IPS-18c (cell line): ENCODE results near the gene DNAJB4.
"Not testable (repeated sequence)": the region's sequence is repeated elsewhere in the genome, so short reads cannot be mapped to it uniquely, and the experiment has no call there.

Experiments
- H3K4me3 ChIP-seq: 2 replicates; pipeline ENCODE4 v1.7.0; 2013; ENCODE audit warnings: low read depth, mild to moderate bottlenecking, low read length, moderate library complexity; ENCODE audit not compliant: insufficient read depth
- H3K9me3 ChIP-seq: one replicate; pipeline ENCODE4 v1.6.1; 2013; ENCODE audit warnings: mild to moderate bottlenecking, low read length, moderate library complexity; ENCODE audit not compliant: control insufficient read depth, insufficient read depth

DNAJB4 gene

DNA sequence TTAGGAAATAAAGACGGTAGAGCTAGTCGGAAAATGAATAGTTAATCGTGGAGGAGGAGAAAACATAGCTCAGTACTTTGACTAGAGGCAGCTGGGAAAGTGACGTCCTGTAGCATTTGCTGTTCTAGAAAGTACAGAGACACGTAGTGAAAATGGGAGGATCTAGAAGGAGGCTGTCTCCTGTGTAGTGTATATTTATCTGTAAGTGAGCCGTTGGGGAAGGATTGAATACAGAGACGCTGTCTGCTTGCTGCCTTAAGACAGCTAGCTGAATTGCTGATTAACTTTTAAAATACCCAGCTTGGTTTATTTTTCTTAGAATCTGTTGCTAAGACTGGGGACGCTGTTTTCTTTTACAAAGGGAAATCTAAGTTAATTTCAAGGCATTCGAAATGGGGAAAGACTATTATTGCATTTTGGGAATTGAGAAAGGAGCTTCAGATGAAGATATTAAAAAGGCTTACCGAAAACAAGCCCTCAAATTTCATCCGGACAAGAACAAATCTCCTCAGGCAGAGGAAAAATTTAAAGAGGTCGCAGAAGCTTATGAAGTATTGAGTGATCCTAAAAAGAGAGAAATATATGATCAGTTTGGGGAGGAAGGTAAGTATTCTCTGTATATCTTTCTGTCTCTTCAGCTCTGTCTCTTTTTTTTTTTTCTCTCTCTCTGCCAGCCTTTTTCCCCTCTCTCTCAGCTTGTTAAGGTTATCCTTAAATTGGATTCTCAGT is at the start of gene DNAJB4:
Gene DNAJB4 (plus strand): TSS at position 221 of the 729 bp plus-strand sequence. CDS start 172 bp downstream, at position 393.
- Histone ChIP-seq H3K4me3 (peak within 1 kb of the TSS; percentile 26; the same call in 1 of the 2 replicates), H3K9me3 (no peaks in the 10 kb centered on the region)

DNA sequence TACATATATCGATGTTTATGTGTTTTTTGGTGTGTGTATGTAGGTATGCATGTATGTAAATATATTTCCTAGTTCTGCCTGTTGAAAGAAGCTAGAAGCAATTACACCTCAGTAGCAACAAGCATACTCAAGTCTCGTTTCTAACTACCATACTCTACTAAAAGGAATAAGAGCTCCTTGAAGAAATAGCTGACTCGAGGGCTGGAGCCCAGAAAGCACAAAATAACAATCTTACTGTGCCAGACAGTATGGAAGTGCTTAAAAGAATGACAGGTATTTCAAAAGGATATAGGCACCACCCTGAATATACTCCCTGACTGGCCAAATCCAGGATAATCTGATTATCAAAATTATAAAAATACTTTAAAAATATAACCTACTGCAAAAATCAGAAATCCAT is 49.0 kb upstream of the DNAJB4 start:
- Histone ChIP-seq H3K9me3 (no peaks in the 10 kb centered on the region), H3K4me3 (no peak overlapping the region)

DNA sequence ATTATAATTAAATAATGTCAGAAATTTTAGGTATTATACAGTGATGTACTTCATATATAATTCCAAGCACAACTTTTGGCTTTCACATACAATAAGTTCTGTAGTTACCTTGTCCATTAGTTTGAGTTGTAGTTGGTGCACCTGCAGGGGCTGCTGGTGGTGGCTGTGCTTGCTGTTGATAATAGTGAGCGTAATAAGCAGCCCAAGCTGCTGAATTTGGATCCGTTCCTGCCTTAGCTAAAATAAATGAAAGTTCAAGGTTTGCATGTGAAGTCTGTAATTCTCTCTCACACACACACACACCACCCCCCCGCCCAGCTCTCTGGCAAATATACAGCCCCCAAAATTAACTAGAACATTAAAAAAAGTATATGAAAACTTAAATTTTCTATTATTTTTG is 48.3 kb upstream of the DNAJB4 start:
- H3K9me3 ChIP-seq, result no peaks in the 10 kb centered on the region

DNA sequence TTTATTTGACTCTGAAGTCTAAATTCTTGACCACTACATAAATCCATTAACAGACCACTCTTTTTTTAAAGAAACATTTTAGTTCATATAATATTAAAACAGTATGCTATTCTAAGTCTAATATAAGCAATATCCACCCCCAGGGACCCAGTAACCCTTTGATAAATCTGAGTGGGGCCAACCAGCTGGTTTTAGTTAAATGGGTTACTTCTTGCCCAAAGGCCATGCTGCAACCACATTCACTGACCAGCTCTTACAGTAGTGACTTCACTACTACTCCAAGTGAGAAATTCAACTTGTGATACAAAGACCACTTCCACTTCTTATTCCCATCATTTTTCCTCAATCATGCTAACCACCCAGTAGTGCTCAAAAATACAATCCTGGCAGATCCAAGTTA is 46.3 kb upstream of the DNAJB4 start:
- H3K9me3 ChIP-seq, result no peaks in the 10 kb centered on the region
- no peak overlapping the region for H3K4me3 ChIP-seq

More for the DNA sequence above, 48.3 kb upstream of the DNAJB4 start:
- H3K4me3 ChIP-seq, result no peak overlapping the region

DNA sequence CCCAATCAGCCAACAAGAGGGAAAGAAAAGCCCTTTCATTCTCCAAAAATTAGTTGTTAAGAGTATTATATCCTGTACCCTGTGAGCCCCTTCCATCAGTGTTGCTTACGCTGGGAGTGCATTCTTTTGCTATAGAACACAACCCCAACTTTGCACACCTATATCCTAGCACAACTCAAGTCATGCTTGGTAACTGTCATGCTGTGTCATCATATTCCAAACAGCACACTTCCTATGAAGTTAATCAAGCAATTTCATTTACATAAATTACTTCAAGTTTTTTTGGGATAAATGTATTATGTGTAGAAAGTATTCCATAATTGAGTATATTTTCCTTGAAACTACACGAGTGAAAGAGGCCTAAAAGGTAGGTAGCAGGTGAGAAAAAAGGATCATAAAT is 45.9 kb upstream of the DNAJB4 start:
- no peak overlapping the region for H3K4me3 ChIP-seq
- no peaks in the 10 kb centered on the region for H3K9me3 ChIP-seq

DNA sequence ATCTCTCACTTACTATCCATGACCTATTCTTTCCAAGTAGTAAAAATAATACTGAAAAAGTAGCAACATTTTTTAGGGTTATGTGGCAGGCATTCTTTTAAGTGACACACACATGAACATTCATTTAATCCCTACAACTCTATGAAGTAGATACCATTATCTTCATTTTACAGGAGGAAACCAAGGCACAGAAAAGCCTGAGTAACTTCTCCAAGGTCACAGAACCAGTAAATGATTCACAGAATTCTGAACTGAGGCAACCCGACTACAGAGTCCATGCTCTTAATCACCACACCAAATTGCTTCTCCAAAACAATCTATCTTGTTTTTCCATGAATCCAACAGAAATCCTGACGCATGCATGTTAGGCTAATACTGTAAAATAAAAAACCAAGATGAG is 43.3 kb upstream of the DNAJB4 start:
- no peak overlapping the region for H3K4me3 ChIP-seq
- no peaks in the 10 kb centered on the region for H3K9me3 ChIP-seq

DNA sequence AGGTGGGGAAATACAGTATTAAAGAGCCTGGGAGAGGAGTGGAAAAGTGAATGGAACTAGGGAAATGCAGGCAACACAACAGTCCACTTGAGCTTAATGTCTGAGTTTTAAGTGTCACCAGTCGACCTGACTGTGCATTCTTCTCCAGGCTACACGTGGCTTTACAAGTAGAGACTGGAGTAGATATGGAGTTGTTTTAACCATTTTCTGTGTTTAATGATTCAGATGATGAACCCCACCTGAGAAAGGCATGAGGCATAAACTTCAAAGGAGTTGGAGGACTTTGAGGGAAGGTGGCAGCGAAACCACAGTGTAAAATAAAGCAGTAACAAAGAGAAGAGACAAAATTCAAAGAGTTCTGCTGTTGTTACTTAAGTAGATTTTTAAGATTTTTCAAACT is 38.4 kb upstream of the DNAJB4 start:
- Histone ChIP-seq H3K4me3 (no peak overlapping the region), H3K9me3 (no peaks in the 10 kb centered on the region)

DNA sequence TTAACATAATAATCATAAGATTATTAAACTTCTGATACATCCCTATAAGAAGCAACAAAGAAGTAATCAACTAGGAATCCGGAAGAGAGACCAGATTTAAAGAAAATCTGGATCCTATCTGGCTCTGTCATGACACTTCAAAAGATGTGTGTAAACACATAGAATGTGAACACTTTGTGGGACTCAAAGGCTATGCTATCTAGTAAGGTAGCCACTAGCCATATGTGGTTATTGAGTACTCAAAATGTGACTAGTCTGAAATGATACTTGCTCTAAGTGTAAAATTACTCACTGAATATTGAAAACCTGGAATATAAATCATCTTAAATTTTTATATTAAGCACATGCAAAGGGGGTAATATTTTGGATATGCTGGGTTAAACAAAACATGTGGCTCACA is 34.5 kb upstream of the DNAJB4 start:
- Histone ChIP-seq H3K9me3 (no peaks in the 10 kb centered on the region), H3K4me3 (no peak overlapping the region)

DNA sequence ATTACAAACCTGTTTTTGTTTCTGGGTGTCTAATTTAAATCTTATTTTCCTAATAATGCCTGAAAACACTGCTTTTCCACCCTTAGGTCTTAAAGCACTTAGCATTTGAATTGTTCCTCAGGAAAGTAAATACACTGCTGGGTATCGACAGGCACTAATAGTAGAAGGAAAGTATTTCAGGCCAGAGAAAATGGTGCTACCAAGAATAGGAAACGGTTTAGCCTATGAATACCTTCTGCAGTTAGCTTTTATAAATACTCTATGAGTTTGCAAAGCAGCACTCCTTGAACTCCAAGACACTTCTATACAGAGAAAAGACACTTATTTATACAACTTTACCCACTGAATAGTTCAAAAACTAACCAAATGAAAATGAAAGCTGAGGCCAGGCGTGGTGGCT is 32.7 kb upstream of the DNAJB4 start:
- no peaks in the 10 kb centered on the region for H3K9me3 ChIP-seq
- H3K4me3 ChIP-seq, result no peak overlapping the region

DNA sequence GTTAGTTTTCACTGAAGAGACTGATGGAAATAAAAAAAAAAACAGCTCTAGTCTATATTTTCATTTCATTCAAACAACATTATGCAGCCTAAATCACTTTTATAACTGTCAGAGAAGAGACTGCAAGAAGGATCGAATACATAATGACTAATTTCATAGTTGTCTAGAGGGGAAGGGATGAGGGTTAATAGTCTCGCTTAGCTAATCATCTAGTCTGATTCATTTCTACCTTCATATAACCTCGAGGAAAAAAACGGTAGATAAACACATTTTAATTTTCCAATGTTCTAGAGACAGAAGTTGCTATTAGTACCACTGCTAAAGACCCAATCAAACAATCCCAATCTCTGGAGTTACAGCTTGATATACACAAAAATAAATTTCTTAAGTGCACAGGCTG is 29.4 kb upstream of the DNAJB4 start:
- no peaks in the 10 kb centered on the region for H3K9me3 ChIP-seq
- H3K4me3 ChIP-seq, result no peak overlapping the region; the same call in 1 of the 2 replicates

DNA sequence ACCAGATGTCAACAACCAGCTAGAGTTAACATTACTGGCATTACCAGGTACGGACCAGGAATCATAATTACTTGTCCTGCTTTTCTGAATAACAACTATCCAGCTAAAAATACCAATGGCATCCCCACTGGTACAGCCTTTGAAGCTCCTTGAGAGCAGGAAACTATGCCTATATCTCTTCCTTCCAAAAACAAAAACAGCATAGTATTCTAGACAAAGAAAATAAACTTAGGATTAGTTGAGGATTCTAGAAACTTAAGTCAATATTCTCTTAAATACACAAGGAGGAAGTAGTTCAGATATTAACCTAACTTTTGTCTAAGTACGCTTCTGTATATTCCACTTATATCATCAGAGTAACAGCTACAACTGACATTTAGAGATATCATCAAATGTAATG is 28.8 kb upstream of the DNAJB4 start:
- Histone ChIP-seq H3K9me3 (no peaks in the 10 kb centered on the region), H3K4me3 (no peak overlapping the region)

DNA sequence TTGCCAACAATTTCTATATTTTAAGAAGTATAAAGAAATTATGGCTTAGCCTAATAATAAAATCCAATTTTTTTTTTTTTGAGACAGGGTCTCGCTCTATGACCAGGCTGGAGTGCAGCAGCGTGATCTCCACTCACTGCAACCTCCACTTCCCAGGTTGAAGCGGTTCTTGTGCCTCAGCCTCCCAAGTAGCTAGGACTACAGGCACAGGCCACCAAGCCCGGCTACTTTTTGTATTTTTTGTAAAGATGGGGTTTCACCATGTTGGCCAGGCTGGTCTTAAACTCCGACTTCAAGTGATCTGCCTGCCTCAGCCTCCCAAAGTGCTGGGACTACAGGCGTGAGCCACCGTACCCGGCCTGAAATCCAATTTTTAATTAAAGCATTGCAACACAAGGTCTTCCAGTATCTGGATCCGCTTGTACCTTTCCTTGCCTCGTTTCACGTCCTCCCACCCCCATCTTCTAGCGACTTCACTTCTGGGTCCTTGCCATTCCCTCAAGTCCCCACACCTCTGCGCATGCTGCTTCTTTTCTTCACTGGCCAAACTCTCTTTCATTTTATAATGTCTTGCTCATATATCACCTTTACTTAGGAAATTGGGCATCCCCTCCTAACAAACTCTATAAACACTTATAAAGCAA is 28.2 kb upstream of the DNAJB4 start:
- peak overlapping the region; percentile 98 for H3K4me3 ChIP-seq
- no peaks in the 10 kb centered on the region for H3K9me3 ChIP-seq

DNA sequence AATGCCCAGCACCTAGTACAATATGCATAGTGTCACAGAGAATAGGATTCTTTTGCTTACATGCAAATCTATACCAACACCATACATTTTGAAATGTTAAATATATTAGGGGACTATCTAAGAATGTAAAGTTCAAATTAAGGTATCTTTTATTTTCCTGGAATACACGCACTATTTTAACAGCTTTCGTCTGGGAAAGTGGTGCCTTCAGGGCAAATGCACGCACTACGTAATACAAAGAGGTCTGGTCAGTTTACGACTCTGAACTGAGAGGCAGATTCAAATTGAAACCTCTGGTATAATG is 26.8 kb upstream of the DNAJB4 start:
- Histone ChIP-seq H3K9me3 (no peaks in the 10 kb centered on the region), H3K4me3 (peak overlapping the region; percentile 98)

DNA sequence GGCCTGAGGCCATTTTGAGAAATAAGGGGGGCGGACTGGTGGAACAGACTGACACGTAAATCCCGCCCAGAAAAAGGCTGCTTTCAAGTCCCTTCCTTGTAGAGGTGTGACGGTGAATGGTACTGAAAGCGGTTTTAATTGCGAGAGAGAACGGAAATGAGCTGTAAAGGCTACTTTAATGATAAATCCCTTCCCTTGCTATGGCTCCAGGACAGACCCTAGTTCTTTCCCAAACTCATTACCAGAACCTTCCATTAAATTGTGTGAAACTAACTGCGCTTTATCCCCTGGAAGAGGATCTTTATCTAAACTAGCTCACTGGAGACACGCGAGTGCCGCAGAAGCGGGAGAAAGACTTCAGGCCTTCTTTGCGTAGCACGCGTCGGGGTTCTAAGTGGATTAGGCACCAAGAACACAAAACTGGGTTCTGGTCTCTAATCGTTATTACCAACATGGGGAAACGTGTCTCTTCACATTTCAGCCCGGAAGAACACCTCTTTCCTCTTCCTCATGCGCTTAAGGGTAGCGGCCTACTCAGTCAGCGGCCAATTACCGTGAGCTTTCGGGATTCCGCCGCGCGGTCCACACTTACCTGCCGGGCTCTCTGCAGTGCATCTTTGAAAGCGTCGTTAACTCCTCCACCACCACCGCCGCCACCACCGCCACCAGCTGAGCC is 26.3 kb upstream of the DNAJB4 start:
- Histone ChIP-seq H3K9me3 (no peaks in the 10 kb centered on the region), H3K4me3 (peak overlapping the region; percentile 98)

DNA sequence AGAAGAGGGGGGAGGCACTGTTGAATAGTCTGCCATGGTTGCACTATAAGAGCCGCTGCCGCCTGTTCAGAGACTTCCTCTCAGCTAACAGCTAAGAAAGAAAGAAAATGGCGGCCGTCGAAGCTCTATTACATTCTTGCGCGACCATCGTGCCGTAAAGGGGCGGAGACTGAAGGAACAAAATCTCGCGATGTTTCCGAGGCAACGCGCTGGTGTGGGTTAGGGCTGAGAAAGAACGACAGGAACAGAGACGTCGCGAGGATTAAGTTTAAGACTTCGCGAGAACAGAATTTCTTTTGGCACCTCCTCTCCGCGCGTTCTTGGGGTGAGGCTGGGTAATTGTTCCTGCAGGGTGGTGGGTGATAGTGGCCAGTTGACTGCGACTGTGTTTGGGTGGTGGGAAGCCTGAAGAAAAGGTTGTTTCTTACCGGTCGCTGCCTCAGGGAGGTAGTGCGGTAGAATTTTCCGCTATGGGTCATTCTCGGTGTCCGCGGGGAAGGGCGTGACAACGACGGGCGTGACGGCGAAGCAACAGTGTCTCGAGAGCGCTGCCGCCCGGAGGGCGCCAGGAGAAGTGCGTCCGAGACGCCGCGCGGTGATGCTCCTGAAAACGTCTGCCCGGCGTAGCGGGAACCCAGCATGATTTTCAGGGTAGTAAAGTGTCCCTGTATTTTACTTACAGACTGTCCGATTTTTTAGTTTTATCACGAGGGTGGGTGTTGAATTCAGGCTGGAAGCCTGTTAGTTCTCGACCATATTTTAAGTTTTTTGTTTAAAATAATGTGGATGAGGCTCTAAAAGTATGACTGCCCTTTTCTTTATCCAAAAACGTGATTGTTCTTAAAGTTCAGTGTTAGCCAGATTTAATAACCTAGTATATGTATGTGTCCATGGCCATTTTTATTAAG is 25.5 kb upstream of the DNAJB4 start, which contains the start of gene FUBP1:
Gene FUBP1 (minus strand): TSS at position 104 of the 908 bp plus-strand sequence. CDS start 68 bp downstream, at position 36.
- Histone ChIP-seq H3K9me3 (no peaks in the 10 kb centered on the region), H3K4me3 (peak within 1 kb of the TSS; percentile 98)

DNA sequence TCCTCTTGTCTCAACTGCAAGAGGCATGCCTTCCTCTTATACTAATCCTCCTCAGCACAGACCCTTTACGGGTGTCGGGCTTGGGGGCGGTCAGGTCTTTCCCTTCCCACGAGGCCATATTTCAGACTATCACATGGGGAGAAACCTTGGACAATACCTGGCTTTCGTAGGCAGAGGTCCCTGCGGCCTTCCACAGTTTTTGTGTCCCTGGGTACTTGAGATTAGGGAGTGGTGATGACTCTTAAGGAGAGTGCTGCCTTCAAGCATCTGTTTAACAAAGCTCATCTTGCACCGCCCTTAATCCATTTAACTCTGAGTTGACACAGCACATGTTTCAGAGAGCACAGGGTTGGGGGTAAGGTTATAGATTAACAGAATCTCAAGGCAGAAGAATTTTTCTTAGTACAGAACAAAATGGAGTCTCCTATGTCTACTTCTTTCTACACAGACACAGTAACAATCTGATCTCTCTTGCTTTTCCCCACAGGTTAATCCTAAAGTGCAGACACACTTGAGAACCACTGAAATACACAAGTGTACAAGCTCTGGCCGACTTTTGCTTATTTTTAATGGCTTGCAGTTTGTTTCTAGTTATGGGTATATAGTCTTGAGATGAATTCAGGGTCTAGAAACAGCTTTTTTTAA is 21.3 kb upstream of the DNAJB4 start:
- not testable (repeated sequence) for H3K9me3 ChIP-seq, H3K4me3 ChIP-seq

DNA sequence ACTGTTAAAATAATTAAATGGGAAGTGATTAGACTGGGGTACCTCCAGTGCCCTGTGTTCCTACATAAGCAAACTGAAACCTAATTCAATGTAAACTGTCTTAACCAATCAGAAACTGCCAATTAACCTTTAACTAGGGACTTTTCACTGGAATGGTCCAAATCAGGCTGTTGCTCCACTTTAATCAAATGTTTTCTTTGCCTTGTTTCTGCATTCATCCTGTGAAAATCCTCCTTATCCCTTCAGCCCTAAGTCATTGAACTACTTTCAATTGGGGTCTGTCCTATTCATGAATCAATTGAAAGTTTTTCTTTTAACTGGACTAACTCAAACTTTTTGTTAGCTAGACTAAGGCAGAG is 20.8 kb upstream of the DNAJB4 start:
- Histone ChIP-seq H3K4me3 (no peak overlapping the region), H3K9me3 (no peaks in the 10 kb centered on the region)
